GM12874 (cell line): ENCODE measurements around the gene CYTIP.

Experiments
- TF ChIP-seq, protein P1 (sequence below): IDR thresholded peaks from 2 replicates; pipeline ENCODE4 v1.5.1; 2011; ENCODE audit warnings: low read depth, mild to moderate bottlenecking, control low read depth, low read length, moderate library complexity; ENCODE audit not compliant: insufficient read depth

The CYTIP gene

DNA sequence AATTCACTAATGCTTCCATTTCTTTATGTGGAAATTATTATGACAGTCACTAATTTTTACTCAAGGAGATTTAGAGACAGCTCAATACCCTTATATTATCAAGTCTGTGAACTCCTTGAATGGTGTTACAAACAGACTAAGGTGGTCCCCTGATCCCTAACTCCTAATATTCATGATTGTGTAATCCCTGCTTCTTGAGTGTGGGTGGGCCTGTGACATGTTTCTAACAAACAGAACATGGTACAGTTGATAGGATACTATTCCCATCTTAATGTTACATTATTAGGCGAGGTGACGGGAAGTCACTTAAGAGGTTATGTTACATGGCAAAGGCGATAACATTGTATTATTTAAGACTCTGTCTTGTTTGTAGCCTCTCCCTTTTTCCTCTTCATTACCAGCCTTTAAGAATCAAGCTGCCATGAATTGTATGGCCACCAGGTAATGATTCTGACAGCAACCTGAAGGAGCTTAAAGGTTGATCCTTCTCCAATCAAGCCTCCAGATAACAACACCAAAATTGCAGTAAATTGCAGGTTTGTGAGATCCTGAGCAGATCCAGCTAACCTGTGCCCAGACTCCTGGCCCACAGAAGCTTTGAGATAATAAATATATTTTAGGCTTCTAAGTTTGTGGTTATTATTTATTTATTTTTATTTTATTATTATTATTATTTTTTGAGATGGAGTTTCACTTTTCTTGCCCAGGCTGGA lies 32.1 kb downstream of the CYTIP start:
- TF ChIP-seq, protein P1, sequence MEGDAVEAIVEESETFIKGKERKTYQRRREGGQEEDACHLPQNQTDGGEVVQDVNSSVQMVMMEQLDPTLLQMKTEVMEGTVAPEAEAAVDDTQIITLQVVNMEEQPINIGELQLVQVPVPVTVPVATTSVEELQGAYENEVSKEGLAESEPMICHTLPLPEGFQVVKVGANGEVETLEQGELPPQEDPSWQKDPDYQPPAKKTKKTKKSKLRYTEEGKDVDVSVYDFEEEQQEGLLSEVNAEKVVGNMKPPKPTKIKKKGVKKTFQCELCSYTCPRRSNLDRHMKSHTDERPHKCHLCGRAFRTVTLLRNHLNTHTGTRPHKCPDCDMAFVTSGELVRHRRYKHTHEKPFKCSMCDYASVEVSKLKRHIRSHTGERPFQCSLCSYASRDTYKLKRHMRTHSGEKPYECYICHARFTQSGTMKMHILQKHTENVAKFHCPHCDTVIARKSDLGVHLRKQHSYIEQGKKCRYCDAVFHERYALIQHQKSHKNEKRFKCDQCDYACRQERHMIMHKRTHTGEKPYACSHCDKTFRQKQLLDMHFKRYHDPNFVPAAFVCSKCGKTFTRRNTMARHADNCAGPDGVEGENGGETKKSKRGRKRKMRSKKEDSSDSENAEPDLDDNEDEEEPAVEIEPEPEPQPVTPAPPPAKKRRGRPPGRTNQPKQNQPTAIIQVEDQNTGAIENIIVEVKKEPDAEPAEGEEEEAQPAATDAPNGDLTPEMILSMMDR: no peak

DNA sequence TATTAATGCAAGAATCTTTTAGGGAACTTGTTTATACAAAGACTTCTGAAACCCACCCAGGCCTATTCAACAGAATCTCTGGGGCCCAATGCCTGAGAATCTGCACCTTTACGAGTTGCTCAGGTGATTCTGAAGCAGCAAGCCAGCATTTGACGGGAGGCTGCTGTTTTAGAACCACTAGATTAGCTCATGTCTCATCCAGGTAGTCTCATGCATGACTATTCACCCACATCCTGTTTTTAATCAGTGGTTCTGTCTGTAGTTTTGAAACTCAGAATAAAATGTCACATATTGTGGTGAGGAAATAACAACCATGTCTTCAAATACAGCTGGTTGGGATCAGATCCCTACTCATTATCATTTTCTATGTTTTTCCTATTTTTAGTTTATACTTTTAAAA lies 39.5 kb downstream of the CYTIP start:
- TF ChIP-seq, protein P1: no peak

DNA sequence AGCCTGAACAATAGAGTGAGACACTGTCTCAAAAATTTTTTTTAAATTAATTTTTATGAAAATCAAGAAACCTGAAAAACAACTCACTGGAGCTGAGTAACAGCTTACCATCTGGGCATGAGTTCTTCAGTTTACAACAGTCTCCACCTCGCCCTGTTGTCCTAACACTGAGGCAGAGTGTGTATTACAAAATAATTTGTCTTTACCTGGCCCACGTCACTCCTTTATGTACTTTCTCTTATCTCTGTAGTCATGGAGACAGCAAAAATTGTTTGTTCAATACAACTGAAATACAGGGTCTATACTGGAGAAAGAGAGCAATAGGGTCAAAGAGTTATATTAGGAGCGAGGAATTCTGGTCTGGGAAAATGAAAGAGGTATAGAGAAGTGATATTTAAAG lies 48.1 kb downstream of the CYTIP start:
- TF ChIP-seq, protein P1: no peak

DNA sequence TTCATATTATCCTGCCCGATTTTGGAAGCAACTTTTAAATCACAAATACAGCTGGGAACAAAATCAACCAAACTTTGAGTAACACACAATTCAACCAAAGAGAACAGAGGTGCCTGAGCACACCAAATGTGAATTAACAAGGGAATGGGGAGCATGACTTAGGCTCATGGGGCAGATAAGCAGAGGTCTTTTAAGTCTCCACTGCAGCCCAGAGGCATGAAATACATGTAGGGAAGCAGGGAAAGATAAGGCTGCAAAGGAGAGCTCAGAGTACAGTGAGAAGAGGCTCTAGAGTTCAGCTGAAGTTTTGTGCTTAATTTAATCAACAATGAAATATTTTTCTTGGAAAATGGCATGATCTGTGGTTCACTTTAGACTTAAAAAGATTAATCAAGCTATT lies 49.0 kb downstream of the CYTIP start:
- TF ChIP-seq, protein P1: no peak

DNA sequence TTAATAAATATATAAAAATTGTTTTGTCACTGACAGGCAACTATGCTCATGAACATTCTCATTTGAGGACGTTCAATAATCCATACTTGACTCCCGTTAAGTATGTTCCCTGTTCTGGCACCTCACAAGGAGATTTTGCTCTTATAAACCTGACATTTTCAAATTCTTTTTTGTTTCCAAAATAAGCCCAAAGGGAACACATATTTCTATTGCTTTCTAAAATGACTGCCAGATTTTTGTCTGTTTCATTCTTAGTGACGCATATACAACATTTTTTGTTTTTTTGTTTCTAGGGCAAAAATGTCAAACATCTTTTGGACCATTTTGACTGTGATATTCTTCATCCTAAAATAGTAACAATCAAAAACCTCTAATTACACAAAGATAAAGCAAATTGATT lies 50.5 kb downstream of the CYTIP start:
- TF ChIP-seq, protein P1: no peak

DNA sequence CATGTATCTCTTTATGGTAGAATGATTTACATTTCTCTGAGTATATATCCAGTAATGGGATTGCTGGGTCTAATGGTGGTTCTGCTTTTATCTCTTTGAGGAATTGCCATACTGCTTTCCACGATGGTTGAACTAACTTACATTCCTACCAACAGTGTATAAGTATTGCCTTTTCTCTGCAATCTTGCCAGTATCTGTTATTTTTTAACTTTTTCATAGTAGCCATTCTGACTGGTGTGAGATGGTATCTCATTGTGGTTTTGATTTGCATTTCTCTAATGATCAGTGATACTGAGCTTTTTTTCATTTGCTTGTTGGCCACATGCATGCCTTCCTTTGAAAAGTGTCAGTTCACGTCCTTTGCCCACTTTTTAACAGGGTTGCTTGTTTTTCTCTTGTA lies 55.1 kb downstream of the CYTIP start:
- TF ChIP-seq, protein P1: no peak

DNA sequence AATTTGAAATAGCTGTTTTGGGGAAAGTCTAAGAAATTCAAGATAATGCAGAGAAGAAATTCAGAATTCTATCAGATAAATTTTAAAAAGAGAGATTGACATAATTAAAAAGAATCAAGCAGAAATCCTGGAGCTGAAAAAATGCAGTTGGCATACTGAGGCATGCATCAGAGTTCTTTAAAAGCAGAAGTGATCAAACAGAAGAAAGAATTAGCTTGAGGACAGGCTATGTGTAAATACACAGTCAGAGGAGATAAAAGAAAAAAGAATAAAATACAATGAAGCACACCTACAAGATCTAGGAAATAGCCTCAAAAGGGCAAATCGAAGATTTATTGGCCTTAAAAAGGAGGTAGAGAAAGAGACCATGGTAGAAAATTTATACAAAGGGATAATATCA lies 57.1 kb downstream of the CYTIP start:
- TF ChIP-seq, protein P1: no peak

DNA sequence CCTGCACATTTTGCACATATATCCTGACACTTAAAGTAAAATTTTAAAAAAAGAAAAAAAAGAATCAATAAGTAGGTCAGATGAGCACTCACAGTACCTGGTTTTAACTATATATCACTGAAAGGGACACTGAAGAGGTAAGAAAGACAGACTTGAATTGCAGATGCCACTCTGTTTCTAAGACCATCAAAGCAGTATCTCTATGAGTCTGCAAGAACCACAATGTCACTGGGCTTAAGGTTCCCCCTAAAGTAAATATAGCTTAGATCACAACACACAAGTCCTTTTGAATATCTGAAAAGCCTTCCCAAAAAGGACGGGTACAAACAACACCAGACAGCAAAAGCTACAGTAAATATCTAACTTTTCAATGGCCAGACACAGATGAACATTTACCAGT lies 57.6 kb downstream of the CYTIP start:
- TF ChIP-seq, protein P1: no peak
